Activated naive CD4-positive, alpha-beta T cell treated with Interleukin-2 at 50 U/mL for 16 hours (primary cell): ENCODE measurements around the gene HCAR1.
"Not testable (repeated sequence)": the region's sequence is repeated elsewhere in the genome, so short reads cannot be mapped to it uniquely, and the experiment has no call there.

Source experiments
- DNase-seq: peaks from one replicate; pipeline ENCODE4 v3.0.0-alpha.2; 2020

Gene HCAR1, protein sequence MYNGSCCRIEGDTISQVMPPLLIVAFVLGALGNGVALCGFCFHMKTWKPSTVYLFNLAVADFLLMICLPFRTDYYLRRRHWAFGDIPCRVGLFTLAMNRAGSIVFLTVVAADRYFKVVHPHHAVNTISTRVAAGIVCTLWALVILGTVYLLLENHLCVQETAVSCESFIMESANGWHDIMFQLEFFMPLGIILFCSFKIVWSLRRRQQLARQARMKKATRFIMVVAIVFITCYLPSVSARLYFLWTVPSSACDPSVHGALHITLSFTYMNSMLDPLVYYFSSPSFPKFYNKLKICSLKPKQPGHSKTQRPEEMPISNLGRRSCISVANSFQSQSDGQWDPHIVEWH

DNA sequence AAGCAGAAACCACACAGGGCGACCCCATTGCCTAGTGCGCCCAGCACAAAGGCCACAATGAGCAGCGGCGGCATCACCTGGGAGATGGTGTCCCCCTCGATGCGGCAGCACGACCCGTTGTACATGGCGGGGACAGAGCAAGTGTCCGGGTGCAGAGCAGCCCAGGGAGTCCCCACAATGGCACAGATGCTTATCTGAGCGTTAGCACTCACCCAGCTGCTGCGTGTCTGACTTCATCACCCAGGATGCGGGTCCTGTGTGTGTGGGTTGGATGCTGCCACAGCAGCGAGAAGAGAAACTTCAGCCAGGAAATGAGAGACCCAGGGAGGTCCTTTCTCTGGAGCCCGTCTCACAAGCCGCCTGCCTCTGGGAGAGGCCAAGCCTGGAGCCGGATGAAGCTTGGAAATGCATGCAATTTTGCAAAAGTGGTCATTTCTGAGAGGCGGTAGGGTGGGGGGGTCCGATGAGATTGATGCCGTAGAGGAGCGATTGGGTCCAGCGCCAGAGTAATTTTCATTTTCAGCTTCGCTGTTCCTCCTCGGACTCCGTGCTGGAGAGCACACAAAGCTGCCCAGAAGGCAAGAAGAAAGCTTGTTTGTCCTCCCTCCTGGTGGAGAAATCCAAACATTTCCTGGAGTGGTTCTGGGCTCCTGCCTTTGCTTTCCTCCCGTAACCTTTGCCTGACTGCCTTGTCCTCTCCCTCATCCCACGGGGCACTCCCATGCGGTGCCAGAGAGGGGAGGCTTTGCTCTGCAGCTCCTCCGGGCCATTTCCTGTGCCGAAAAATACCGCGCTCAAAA lies at the start of gene HCAR1:
HCAR1 (minus strand) TSS at position 630 of the 800 bp plus-strand sequence; CDS start at position 125, 505 bp downstream.
- peak; percentile 49 for DNase-seq

DNA sequence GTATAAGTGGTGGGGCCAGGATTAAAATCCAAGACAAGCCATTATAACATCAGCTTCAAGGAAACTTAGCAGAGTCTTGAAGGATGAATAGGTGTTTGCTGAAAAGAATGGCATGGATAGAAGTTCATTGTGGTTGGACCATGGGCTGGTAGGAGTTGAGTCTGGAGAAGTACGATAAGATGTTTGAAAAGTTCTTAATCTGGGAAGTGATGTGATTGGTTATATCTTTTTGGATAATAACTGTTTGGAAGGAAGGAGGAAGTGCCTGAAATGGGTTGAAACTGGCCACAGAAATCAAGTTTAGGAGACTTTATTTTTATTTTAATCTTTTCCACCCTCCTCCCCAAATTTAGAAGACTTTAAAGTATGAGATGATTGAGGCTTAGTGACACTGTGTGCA lies 26.9 kb upstream of the HCAR1 start:
- DNase-seq: no peak

DNA sequence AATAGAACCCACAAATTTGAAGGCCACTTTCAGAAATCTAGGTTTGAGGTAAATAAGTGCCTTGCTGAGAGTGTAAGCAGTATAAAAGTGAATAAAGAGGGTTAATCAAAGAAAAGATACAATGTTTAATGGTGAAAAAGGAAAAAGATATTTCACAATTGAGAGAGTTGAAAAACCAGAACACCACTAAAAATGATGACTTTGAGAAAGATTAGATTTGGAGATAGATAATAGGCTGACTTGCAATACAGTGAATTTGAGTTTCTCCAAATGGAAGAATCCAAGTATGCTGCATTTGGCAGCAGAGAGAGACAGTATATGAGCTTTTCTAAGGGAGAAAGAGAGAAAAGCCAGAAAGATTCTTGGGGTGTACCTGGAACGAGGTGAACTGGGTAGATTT lies 24.1 kb upstream of the HCAR1 start:
- no peak for DNase-seq

DNA sequence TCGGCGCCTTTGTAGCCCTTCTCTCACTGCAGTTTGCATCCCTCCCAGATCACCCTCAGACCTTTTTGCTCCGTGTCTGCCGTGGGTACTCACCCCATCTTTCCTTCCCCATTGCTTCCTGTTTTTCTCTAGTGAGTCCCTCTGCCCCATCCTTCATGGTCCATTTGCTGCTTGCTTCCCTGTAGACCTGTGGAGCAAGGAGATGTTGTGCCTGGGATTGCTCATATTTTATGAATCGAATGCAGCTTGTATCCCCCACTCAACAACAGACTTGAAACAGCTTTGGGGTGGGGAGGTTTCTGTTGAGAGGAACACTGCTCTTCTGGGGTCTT lies 22.6 kb upstream of the HCAR1 start:
- DNase-seq: no peak

DNA sequence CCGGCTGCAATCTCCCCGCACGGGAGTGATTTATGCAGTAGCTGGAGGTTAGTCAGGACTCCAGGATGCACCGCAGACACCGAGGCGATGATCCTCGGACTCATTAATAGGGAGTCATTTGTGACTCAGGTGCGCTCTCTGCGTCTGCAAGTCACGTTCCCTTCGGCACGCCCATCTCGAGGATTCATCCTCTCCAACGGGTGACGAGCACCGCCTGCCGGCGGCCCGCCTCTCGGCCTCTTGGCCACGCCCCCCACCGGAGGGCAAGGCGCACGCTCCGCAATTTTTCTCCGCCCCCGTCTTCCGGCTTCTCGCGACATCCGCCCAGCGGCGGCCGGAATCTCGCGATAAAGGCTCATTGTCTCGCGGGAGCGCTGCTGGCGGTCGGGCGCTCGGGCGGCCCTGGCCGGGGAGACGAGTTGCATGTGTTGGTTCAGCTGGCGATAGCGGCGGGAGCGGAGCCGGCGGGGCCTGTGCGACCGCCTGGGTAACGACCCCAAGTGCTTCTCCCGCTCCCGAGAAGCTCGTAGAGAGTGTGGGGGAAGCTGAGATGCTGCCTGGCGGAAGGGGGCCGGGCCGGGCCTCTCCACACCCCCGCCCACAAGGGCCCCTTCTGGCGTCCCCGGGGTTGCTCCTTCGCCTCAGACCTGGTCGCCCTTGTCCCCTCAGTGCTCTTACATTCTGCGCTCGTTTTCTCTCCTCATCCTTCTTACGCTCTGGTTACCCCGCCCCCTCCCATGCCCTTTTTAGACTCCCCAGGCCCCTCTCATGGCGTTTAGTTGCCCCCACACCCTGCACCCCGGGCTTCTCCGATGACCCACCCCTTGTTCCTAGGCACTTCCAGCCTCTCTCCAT lies 22.0 kb upstream of the HCAR1 start, which contains the start of gene DENR:
DENR (plus strand) TSS at position 361 of the 855 bp plus-strand sequence. CDS start 878 bp downstream, outside the sequence.
- peak; percentile 99 for DNase-seq

DNA sequence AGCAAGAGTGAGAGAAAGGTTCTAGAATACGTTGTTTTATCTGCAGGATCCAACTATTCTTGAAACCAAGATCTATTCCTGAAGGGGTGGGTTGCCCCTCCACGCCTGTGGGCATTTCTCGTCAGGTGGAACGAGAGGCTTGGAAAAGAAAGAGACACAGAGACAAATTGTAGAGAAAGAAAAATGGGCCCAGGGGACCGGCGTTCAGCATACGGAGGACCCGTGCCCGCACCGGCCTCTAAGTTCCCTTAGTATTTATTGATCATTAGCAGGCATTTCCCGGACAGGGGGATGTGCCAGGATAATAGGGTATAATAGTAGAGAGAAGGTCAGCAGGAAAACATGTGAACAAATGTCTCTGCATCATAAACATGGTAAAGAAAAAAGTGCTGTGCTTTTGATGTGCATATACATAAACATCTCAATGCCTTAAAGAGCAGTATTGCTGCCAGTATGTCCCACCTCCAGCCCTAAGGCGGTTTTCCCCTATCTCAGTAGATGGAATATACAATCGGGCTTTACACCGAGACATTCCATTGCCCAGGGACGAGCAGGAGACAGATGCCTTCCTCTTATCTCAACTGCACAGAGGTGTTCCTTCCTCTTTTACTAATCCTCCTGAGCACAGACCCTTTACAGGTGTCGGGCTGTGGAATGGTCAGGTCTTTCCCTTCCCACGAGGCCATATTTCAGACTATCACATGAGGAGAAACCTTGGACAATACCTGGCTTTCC lies 20.3 kb upstream of the HCAR1 start:
- DNase-seq: not testable (repeated sequence)

DNA sequence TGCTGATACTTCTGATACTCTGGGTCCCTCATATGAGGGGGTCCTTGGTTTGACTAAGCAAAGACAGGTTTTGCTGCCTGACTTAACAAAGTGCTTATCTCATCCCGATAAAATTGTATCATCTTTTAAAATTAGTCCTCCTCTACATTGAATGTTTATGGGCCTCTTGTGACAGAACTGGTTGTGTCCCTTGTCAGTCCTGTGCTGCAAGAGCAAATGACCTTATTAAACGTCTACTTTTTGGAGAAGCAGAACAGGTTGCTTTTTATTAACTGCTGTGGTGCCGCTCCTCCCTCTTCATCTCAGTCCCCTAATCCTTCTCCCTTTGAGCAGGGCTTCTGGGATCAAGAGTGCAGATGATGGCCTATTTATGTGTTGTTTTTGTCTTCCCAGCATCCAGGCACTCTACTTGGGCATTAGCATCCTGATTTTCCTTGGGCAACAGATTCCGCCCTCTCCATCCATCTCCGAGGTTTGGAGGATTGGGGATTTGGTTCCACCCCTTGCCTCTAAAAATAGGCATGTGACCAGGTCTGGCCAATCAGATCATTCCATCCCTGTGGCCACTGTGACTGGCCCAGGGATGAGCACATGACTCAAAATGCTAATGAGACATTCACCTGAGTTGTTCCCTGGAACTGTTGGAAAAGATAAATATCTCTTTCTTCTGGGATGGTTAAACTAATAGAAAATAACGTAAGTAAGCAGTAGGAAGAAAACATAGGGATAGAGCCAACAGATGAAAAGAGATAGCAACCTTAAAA lies 19.1 kb upstream of the HCAR1 start:
- no peak for DNase-seq

DNA sequence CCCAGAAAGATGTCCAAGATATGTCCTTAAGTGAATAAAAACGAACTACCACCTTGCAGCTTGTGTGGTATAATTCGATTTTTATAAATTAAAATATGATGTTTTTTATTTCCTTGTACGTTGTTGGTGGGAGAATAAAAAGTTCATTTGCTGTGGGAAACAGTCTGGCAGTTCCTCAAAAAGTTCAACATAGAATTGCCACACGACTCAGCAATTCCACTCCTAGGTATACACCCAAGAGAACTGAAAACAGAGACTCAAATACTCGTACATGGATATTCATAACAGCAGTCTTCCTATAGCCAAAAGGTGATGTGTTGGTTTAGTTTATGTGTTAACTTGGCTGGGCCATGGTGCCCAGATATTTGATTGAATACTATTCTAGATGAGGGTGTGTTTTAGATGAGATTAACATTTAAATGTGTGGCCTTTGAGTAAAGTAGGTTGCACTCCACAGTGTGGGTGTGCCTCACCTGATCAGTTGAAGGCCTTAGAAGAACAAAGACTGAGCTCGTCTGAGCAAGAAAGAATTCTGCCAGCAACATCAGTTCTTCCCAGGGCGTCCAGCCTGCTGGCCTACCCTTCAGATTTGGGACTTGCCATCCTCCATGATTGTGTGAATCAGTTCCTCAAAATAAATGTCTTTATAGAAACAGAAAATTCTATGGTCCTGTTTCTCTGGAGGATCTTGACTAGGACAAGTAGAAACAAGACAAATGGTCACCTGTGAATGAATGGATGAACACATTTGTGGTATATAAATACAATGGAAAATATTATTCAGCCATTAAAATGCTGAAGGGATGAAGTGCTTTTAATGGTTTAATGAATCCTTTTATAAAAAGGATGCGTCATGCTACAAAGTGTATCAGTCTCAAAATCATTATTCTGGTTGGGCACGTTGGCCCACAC lies 16.8 kb upstream of the HCAR1 start:
- no peak for DNase-seq

DNA sequence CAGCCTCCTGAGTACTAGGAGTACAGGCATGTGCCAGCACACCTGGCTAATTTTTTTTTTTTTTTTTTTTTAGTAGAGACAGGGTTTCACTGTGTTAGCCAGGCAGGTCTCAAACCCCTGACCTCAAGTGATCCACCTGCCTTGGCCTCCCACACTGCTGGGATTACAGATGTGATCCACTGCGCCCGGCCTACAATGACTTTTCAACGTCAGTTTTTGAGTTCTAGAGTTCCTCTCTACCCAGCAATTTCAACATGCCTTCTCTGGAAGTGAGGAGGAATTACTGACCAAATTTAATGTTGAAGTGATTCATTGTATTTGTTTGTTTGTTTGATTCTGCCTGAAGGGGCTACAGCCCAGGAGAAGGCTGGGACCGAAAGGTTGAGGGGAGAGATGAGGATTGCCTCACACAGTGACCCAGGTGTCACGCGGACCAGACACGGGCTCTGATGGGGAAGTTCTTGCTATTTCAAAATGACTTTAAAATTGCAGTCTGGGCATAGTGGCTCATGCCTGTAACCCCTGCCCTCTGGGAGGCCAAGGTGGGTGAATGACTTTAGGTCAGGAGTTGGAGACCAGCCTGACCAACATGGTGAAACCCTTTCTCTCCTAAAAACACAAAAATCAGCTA lies 13.4 kb upstream of the HCAR1 start:
- DNase-seq: no peak

DNA sequence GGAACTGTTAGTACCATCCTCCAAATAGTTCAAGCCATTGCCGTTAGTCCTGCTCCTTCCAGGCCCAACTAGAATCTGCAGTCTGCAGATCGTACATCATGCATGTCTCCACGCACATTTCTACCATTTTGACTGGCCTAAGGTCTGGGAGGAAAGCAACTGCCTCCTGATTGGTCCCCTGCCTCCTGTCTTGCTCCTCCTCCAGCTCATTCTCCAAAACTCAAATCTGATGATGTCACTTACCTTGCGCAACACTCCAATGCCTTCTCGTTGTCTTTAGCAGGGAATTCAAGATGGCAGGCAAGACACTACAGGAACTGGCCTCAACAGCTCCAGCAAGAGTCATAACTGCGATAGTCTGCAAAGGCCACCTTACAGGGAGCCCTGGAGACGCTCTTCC lies 9.7 kb upstream of the HCAR1 start:
- no peak for DNase-seq

DNA sequence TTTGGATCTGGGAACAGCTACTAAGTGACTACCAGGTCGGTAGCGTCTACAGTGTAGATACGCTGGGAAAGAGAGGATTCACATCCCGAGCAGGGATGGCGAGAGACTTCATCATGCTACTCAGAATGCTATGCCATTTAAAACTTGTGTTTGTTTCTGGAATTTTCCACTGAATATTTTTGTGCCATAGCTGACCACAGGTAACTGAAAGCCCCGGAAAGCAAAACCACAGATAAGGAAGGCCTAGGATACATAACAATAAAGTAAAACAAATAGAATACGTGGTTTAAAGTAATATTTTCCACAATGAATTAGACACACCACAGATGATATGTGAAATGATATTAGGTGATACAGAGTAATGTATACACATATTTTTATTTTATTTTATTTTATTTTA lies 7.9 kb upstream of the HCAR1 start:
- no peak for DNase-seq

DNA sequence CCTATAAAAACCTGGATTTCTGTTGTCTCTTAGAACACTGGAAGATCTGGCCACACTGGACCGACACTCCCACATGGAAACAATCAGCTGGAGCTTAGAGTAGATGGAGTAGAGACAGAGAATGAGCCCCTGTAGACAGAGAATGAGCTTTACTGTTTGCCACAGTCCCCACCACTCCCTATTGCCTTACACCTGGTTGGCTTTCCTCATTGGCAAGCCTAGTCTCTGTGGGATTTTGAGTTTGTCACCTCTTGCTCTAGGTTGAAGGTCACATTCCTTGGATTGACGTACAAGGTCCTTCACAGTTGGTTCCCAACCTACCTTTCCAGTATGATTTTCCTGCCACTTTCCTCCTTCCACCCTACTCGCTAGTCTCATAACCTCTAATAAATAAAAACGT lies 2.0 kb upstream of the HCAR1 start:
- DNase-seq: no peak

DNA sequence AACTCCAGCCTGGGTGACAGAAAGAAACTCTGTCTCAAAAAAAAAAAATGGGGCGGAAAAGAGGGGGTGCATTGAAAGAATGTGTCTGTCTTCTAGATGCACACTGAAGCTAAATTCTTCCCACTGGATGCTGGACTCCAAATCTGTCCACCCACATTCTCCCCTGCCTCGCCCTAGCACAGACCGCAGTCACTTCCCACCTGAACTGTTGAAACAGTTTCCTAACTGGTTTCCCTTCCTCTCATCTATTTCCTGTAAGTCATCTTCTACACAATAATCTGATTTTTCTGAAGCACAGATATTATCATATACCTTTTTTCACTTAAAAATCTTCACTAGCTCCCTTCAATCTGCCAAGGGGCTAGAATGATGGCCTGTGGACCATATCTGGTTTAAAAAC lies 1.5 kb upstream of the HCAR1 start:
- peak; percentile 30 for DNase-seq

DNA sequence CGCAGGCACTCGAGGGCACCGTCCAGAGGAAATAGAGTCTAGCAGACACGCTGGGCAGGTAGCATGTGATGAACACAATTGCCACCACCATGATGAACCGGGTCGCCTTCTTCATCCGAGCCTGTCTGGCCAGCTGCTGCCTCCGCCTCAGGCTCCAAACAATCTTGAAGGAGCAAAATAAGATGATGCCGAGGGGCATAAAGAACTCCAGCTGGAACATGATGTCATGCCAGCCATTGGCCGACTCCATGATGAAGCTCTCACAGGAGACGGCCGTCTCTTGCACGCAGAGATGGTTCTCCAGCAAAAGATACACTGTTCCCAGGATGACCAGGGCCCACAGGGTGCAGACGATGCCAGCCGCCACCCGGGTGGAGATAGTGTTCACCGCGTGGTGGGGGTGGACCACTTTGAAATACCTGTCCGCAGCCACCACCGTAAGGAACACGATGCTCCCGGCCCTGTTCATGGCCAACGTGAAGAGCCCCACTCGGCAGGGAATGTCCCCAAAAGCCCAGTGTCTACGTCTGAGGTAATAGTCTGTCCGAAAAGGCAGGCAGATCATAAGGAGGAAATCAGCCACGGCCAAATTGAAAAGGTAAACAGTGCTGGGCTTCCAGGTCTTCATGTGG lies 945 bp downstream of the HCAR1 start:
- DNase-seq: no peak

DNA sequence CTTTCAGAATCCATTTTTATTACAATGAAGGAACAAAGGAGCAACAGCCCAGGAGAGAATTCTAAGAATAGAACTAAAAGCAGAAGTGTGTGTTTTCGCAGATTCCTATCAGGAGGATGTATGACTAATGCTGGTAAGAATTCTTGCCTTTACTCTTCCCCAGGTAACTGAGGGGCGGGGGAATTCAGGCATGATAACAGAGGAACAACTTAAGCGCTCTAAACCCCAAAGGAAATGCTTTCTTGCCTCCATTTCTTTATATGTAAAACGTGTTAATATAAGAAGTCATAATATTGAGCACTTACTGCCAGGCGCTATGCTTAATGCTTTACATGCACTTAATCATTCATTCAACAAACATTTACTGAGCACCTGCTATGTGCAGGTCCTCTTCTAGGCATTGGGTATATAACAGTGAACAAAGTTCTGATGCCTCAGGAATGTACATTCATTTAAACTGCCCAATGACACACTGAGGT lies 4.5 kb downstream of the HCAR1 start:
- peak; percentile 21 for DNase-seq

DNA sequence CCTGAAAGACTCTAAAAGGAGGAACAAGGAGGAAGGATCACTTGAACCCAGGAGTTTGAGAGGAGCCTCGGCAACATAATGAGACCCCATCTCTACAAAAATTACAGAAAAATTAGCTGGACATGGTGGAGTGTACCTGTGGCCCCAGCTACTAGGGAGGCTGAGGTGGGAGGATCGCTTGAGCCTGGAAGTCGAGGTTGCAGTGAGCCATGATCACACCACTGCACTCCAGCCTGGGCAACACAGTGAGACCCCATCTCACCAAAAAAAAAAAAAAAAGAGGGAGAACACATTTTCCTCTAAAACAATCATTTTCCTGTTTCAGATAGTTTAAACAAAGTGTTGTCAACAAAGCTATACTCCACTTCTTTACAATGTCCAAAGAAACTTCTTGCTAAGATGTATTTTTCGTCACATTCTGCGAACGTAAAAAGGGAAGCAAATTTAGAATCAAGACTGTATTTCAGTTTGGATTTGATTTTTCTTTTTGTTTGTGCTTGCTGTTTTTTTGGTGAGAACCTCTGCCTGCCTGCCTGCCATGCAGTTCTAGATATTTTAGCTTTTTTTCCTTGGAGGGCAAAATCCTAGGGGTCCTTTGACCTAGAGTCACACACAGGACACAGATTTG lies 5.1 kb downstream of the HCAR1 start:
- DNase-seq: no peak

DNA sequence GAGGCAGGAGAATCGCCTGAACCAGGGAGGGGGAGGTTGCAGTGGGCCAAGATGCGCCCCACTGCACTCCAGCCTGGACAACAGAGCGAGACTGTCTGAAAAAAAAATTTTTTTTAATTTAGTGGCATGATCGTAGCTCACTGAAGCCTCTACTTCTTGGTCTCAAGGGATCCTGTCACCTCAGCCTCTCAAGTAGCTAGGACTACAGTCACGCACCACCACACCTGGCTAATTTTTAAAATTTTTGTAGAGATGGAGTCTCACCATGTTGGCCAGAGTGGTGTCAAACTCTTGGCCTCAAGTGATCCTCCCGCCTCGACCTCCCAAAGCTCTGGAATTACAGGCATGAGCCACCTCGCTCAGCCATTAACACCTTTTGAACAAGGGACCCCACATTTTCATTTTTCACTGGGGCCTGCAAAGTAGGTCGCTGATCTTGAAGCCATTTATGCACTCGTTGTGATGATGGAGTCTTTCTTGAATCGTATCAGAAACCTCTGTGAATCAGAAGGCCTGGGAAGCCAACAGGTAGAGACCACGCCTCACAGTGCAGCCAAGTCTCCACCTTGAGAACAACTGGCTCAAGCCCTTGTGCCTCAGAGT lies 5.9 kb downstream of the HCAR1 start:
- DNase-seq: no peak

DNA sequence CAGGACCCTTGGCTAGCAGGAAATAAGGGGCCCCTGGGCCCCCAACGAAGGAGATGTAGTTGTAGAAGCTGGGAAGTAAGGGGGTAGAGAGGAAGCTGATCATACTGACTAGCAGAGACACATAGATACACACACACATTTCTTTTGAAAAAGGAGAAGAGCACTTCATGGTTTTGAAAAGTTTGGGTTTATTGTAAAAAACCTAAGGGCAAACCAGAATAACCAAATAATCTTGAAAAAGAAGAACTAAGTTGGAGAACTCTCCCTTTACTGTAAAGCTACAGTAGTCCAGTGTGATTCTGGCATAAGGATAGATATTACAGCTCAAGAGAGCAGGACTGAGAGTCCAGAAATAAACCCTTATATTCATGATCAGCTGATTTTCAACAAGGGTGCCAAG lies 8.3 kb downstream of the HCAR1 start:
- DNase-seq: no peak
